PC-9 (cell line): Measurements from ENCODE around the gene ZNF595. TPM values are rescaled to one million over a fixed set of nuclear protein-coding genes. Genes with fewer than 3 reads are reported as not detected.
"Not testable (repeated sequence)": the region's sequence is repeated elsewhere in the genome, so short reads cannot be mapped to it uniquely, and the experiment has no call there.

Experiments used
- Bru-seq: library from RNA; stranded (reverse); fragments of 400-500 nt; gene quantifications from one replicate; lab custom pipeline; 2021; lab: Mats Ljungman, UMichigan
- BruChase-seq, 2 experiments: library from RNA; stranded (reverse); fragments of 400-500 nt; gene quantifications; one replicate each; lab custom pipeline; 2021; lab: Mats Ljungman, UMichigan
- BruUV-seq: library from RNA; stranded (reverse); fragments of 400-500 nt; replicated peaks from 2 replicates; lab custom pipeline; 2021; lab: Mats Ljungman, UMichigan
- CTCF ChIA-PET: fragments of 300-600 bp; sonication (Branson Sonifier 250); formaldehyde crosslinking; loops from one replicate; lab custom pipeline; 2022; ENCODE audit warnings: antibody characterized with exemption; lab: Charles Lee
- POLR2A ChIA-PET: fragments of 300-600 bp; sonication (Branson Sonifier 250); formaldehyde crosslinking; loops from one replicate; lab custom pipeline; 2022; ENCODE audit warnings: antibody characterized with exemption; ENCODE audit not compliant: unreplicated experiment; lab: Charles Lee
- DNase-seq, 2 experiments: peaks; one replicate each; pipeline versions ENCODE4 v3.0.0 to v3.0.0-alpha.2; 2015 to 2022; ENCODE audit warnings: mixed read lengths in 1 of 2
- H2AFZ ChIP-seq: fragments of 200-600 bp; sonication (generic); 2 replicates; pipeline ENCODE4 v1.8.1; 2017; ENCODE audit warnings: antibody characterized with exemption
- H3F3A ChIP-seq: fragments of 200-600 bp; sonication (generic); 2 replicates; pipeline ENCODE4 v1.8.1; 2017; ENCODE audit warnings: antibody characterized with exemption, mild to moderate bottlenecking, low read depth; ENCODE audit not compliant: insufficient read depth
- H3K27ac ChIP-seq: fragments of 200-600 bp; sonication (generic); 2 replicates; pipeline ENCODE4 v1.6.1; 2016; ENCODE audit warnings: mixed run types
- H3K27me3 ChIP-seq: fragments of 200-600 bp; sonication (generic); 2 replicates; pipeline ENCODE4 v1.6.1; 2016; ENCODE audit warnings: low read depth, mixed run types; ENCODE audit not compliant: insufficient read depth
- H3K36me3 ChIP-seq: fragments of 200-600 bp; sonication (generic); 2 replicates; pipeline ENCODE4 v1.6.1; 2016; ENCODE audit warnings: low read depth, mixed run types
- H3K4me1 ChIP-seq: fragments of 200-600 bp; sonication (generic); replicated peaks from 2 replicates; pipeline ENCODE4 v1.6.1; 2016; ENCODE audit warnings: mixed run types; ENCODE audit not compliant: insufficient read depth
- H3K4me2 ChIP-seq: fragments of 200-600 bp; sonication (generic); 2 replicates; pipeline ENCODE4 v1.6.1; 2017; ENCODE audit warnings: mixed run types
- H3K4me3 ChIP-seq: fragments of 200-600 bp; sonication (generic); 2 replicates; pipeline ENCODE4 v1.6.1; 2016; ENCODE audit warnings: mixed run types
- H3K79me2 ChIP-seq: fragments of 200-600 bp; sonication (generic); 2 replicates; pipeline ENCODE4 v1.6.1; 2017; ENCODE audit warnings: low read depth, mixed run types
- H3K9me2 ChIP-seq: fragments of 200-600 bp; sonication (generic); 2 replicates; pipeline ENCODE4 v1.8.1; 2017; ENCODE audit warnings: mild to moderate bottlenecking; ENCODE audit not compliant: insufficient read depth
- H3K9me3 ChIP-seq: fragments of 200-600 bp; sonication (generic); 2 replicates; pipeline ENCODE4 v1.8.1; 2016; ENCODE audit warnings: low read depth; ENCODE audit not compliant: insufficient read depth
- H4K20me1 ChIP-seq: fragments of 200-600 bp; sonication (generic); 2 replicates; pipeline ENCODE4 v1.8.1; 2017; ENCODE audit not compliant: insufficient read depth
- intact Hi-C: fragments of 100-400 bp; cut with micrococcal nuclease; formaldehyde crosslinking; loops from one replicate; pipeline ENCODE4 v1.10.0; 2022; ENCODE audit not compliant: unreplicated experiment
- long read RNA-seq: library from polyadenylated mRNA; stranded (forward); transcript quantifications from one replicate; pipeline ENCODE4 v2.0.0, GENCODE V29; 2022
- total RNA-seq: library from RNA; stranded (reverse); gene quantifications from 2 replicates; pipeline ENCODE4 v1.2.3, GENCODE V29; 2021

ZNF595 gene
- total RNA-seq: 9.3 and 10.9 TPM in 2 replicates
- percentile 83 among the genes with signal in this experiment for Bru-seq, nascent RNA
- percentile 82 among the genes with signal in this experiment for BruChase-seq, experiment 1, labeled RNA remaining after a 2-hour chase
- percentile 54 among the genes with signal in this experiment for BruChase-seq, experiment 2, labeled RNA remaining after a 6-hour chase
- long read RNA-seq, partial matches to known transcripts: 0 of 8 reads
- long read RNA-seq, other reads (novel, unspliced or antisense): 4 of 8 reads

GRCh38 chr4:52804-53479 lies at the start of gene ZNF595:
ZNF595 (plus strand) TSS chr4:53321; CDS start chr4:53489, 168 bp downstream.
- H3K79me2 ChIP-seq, H3F3A ChIP-seq, H3K36me3 ChIP-seq, BruUV-seq, H3K4me2 ChIP-seq, CTCF ChIA-PET, H3K4me1 ChIP-seq, H4K20me1 ChIP-seq, H3K9me3 ChIP-seq, H2AFZ ChIP-seq, H3K4me3 ChIP-seq, H3K27me3 ChIP-seq, H3K27ac ChIP-seq, intact Hi-C loops, H3K9me2 ChIP-seq: not testable (repeated sequence)
- POLR2A ChIA-PET: interaction anchor here (1.0 kb wide), 1 partner anchor 421 kb away, joined by 3 read pairs; no protein-coding TSS in a partner anchor
- DNase-seq: peak in 1 of 2 experiments; percentile 55

- POLR2A ChIA-PET, H3K4me1 ChIP-seq, H2AFZ ChIP-seq, intact Hi-C loops, H3K4me3 ChIP-seq, H3F3A ChIP-seq, H3K27me3 ChIP-seq, H4K20me1 ChIP-seq, CTCF ChIA-PET, H3K4me2 ChIP-seq, H3K9me3 ChIP-seq, H3K79me2 ChIP-seq, H3K9me2 ChIP-seq, H3K27ac ChIP-seq, H3K36me3 ChIP-seq, BruUV-seq: not testable (repeated sequence)
- DNase-seq: peak in 1 of 2 experiments; percentile 2
These were observed 42.9 kb upstream of the ZNF595 start for GRCh38 chr4:9937-10870.

- H3K4me2 ChIP-seq, H3K36me3 ChIP-seq, H3K27me3 ChIP-seq, BruUV-seq, H3K4me1 ChIP-seq, H3F3A ChIP-seq, H3K79me2 ChIP-seq, H2AFZ ChIP-seq, H3K4me3 ChIP-seq, H4K20me1 ChIP-seq, H3K9me3 ChIP-seq, DNase-seq, CTCF ChIA-PET, intact Hi-C loops, H3K9me2 ChIP-seq, H3K27ac ChIP-seq, POLR2A ChIA-PET: not testable (repeated sequence)
These were observed 41.9 kb upstream of the ZNF595 start for GRCh38 chr4:11095-11815.

- H3K27me3 ChIP-seq, BruUV-seq, DNase-seq, H2AFZ ChIP-seq, H3F3A ChIP-seq, H4K20me1 ChIP-seq, intact Hi-C loops, H3K4me2 ChIP-seq, H3K4me3 ChIP-seq, H3K9me2 ChIP-seq, POLR2A ChIA-PET, H3K79me2 ChIP-seq, H3K36me3 ChIP-seq, CTCF ChIA-PET, H3K4me1 ChIP-seq, H3K9me3 ChIP-seq, H3K27ac ChIP-seq: not testable (repeated sequence)
These were observed 41.2 kb upstream of the ZNF595 start for GRCh38 chr4:11816-12417.

- H3K27me3 ChIP-seq, H4K20me1 ChIP-seq, DNase-seq, H3K27ac ChIP-seq, H3K79me2 ChIP-seq, CTCF ChIA-PET, intact Hi-C loops, H3K36me3 ChIP-seq, POLR2A ChIA-PET, H3K9me2 ChIP-seq, H3K4me1 ChIP-seq, H2AFZ ChIP-seq, H3K9me3 ChIP-seq, H3K4me2 ChIP-seq, H3K4me3 ChIP-seq, H3F3A ChIP-seq, BruUV-seq: not testable (repeated sequence)
These were observed 35.0 kb upstream of the ZNF595 start for GRCh38 chr4:18128-18527.

- POLR2A ChIA-PET, H3K9me2 ChIP-seq, BruUV-seq, H3K4me1 ChIP-seq, DNase-seq, H3F3A ChIP-seq, H3K36me3 ChIP-seq, H3K9me3 ChIP-seq, intact Hi-C loops, H3K4me2 ChIP-seq, CTCF ChIA-PET, H3K27ac ChIP-seq, H3K27me3 ChIP-seq, H3K79me2 ChIP-seq, H2AFZ ChIP-seq, H4K20me1 ChIP-seq, H3K4me3 ChIP-seq: not testable (repeated sequence)
These were observed 34.5 kb upstream of the ZNF595 start for GRCh38 chr4:18589-18988.
